ENCODE data around the gene LONRF3. TPM values are rescaled to one million over a fixed set of nuclear protein-coding genes. Genes with fewer than 3 reads are reported as not detected.

Gene LONRF3
- total and polyA plus RNA-seq, 12 donors = 1.3 to 9.8 (median 7.4) TPM

DNA sequence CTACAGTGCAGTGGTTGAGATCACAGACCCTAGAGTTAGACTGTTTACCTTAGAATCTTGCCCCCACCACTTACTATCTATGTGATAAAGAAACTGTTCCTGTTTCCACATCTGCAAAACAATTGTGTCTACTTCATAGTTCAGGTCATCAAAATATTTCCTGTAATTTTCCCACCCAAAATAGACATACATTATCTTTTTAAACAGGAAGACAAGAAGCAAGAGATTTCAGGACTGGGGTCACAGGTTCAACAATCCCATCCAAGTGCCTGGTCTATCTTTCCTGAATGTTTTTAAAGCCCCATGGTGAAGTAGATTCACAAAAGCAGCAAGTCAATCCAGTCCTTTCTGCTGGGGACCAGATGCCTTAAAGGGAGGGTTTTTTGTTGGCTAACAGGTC, 56.6 kb downstream of the LONRF3 start:
- Histone ChIP-seq H3K4me3 (no peak overlapping the region), H3K9me3 (replicated peaks in 1 of 3) (peaks cover 0 to 4% (median 0%) of the 10 kb centered on the region in 3 donors), H3K27me3 (peaks cover 7% of the 10 kb centered on the region), H3K4me1 (replicated peaks in 1 of 2) (no peaks in the 10 kb centered on the region), H3K27ac (no peak overlapping the region), H3K36me3 (replicated peaks in 1 of 2) (no peaks in the 10 kb centered on the region)
- intact Hi-C loops (cut with DNase I) = no loop called here
- TF ChIP-seq, protein P1, sequence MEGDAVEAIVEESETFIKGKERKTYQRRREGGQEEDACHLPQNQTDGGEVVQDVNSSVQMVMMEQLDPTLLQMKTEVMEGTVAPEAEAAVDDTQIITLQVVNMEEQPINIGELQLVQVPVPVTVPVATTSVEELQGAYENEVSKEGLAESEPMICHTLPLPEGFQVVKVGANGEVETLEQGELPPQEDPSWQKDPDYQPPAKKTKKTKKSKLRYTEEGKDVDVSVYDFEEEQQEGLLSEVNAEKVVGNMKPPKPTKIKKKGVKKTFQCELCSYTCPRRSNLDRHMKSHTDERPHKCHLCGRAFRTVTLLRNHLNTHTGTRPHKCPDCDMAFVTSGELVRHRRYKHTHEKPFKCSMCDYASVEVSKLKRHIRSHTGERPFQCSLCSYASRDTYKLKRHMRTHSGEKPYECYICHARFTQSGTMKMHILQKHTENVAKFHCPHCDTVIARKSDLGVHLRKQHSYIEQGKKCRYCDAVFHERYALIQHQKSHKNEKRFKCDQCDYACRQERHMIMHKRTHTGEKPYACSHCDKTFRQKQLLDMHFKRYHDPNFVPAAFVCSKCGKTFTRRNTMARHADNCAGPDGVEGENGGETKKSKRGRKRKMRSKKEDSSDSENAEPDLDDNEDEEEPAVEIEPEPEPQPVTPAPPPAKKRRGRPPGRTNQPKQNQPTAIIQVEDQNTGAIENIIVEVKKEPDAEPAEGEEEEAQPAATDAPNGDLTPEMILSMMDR (IDR thresholded peaks at IDR 0.05) = no peak
- no peak for TF ChIP-seq POLR2A (IDR thresholded peaks at IDR 0.05)
- no peak for DNase-seq

DNA sequence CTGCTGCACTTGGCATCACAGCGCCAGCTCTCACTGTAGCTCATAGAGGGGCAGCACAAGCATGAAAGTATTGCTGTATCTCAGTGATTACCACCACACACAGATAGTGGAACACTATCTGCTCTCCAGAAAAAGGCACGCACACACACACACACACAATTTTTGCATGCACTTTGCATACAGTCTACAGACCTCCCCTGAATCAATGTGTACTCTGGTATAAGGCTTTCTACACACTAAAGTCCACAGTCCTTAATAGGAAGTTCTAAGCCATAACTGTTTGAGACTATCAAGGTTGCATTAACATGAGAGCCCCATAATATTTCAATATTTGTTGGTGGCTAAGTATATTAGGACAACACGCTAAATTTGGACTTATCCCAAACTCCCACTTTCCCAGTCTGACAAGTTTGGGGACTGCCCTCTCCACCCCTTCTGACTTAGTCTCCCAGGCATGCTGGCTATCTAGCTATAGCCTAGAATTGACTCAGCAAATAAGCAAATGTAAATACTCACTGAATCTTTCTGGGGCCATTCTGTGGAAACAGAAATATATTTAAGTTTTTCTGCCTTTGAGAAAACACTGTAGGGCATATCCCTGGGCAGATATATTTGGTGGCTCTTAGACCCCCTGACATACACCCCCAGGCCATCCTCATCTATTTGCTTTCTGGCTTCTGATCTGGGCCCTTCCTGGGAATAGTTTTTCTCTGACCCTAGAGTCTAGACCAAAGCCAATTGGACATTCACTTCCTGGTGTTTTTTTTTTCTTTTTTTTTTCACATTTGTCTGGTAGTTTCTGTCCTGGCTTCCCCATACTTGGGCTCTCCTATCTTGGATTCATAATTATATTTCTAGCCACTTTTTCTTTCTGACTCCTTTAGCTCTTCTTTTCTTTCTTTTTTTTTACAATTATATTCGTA, 62.0 kb downstream of the LONRF3 start:
- intact Hi-C loops (cut with DNase I) = no loop called here
- H3K4me1 ChIP-seq (replicated peaks in 1 of 2) = peaks cover 9% of the 10 kb centered on the region in 2 donors
- DNase-seq = no peak
- peaks cover 0 to 4% (median 0%) of the 10 kb centered on the region in 3 donors for H3K9me3 ChIP-seq (replicated peaks in 1 of 3)
- whole genome bisulfite sequencing, 4 donors = 85 to 94% (median 88%) methylated on average over 3 to 4 of the region's 4 CpGs
- peaks cover 7% of the 10 kb centered on the region for H3K27me3 ChIP-seq
- no peak overlapping the region for H3K4me3 ChIP-seq
- no peaks in the 10 kb centered on the region for H3K36me3 ChIP-seq (replicated peaks in 1 of 2)
- H3K27ac ChIP-seq = no peak overlapping the region
- TF ChIP-seq, protein P1 (IDR thresholded peaks at IDR 0.05) = no peak
- no peak for TF ChIP-seq POLR2A (IDR thresholded peaks at IDR 0.05)

DNA sequence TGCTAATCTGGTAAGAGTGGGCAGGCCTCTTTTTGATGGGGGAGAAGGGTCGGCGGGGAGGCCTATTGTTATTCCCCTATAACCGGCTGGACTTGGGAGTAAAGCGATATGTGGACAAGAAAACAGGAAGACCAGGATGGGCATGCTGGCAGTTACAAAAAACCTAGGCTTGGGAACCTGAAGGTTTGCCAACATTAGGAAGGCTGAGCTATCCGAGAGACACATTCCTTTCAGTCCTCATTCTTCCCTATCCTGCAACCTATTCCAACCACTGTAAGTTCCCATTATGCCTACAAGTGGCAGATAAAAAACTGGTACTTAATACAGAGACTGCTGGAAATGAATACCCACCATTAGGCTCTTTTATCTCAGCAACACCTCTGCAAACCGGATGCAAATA, 66.0 kb downstream of the LONRF3 start:
- peaks cover 14 to 15% of the 10 kb centered on the region in 2 donors for H3K4me1 ChIP-seq (replicated peaks in 1 of 2)
- intact Hi-C loops (cut with DNase I) = no loop called here
- H3K9me3 ChIP-seq (replicated peaks in 1 of 3) = no peaks in the 10 kb centered on the region
- H3K27ac ChIP-seq = peak overlapping the region in 4 of 5 donors; percentile 60 to 73 (median 69)
- no peaks in the 10 kb centered on the region for H3K36me3 ChIP-seq (replicated peaks in 1 of 2)
- no peak for DNase-seq
- no peak for TF ChIP-seq POLR2A (IDR thresholded peaks at IDR 0.05)
- TF ChIP-seq, protein P1 (IDR thresholded peaks at IDR 0.05) = no peak
- H3K27me3 ChIP-seq = no peaks in the 10 kb centered on the region
- H3K4me3 ChIP-seq = no peak overlapping the region
- 57 to 76% (median 64%) methylated on average over 5 to 6 of the region's 6 CpGs for WGBS, 4 donors

DNA sequence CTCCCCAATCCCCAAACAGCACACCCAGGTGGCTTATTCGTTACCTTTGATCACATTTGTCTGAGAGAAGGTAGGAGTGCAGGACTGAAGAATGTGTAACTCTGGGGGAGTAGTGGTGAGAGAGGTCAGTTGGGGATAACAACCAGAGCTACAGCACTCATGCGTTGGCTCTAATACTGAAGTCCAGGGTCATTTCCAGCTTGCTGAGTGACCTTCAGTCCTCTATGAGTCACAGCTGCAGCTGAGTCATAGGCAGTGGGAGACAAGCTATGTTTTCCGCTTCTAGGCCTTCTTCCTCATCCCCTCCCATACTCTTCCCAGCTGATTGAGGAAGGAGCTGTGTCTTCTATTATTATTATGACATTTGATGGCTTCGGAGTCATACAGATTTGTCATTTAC, 66.8 kb downstream of the LONRF3 start:
- no peaks in the 10 kb centered on the region for H3K36me3 ChIP-seq (replicated peaks in 1 of 2)
- no peaks in the 10 kb centered on the region for H3K9me3 ChIP-seq (replicated peaks in 1 of 3)
- intact Hi-C loops (cut with DNase I) = no loop called here
- DNase-seq = peak; percentile 77 to 90 (median 89)
- H3K4me3 ChIP-seq = no peak overlapping the region
- no peak for TF ChIP-seq POLR2A (IDR thresholded peaks at IDR 0.05)
- TF ChIP-seq, protein P1 (IDR thresholded peaks at IDR 0.05) = no peak
- no peaks in the 10 kb centered on the region for H3K27me3 ChIP-seq
- peaks cover 14 to 15% of the 10 kb centered on the region in 2 donors for H3K4me1 ChIP-seq (replicated peaks in 1 of 2)
- H3K27ac ChIP-seq = peak overlapping the region; percentile 41 to 73 (median 67)
- 0 to 22% (median 11%) methylated on average over 2 to 4 of the region's 4 CpGs for WGBS, 4 donors

All from adrenal gland (tissue), 12 donors.